OCI-LY7 (cell line): ENCODE results near the gene DPH1. TPM values are rescaled to one million over a fixed set of nuclear protein-coding genes. Genes with fewer than 3 reads are reported as not detected.
A peak's percentile ranks its signal among the peaks of the same experiment; 100 is the strongest.

Source experiments
- BruUV-seq: library from RNA; stranded (reverse); fragments of 400-500 nt; replicated peaks from 2 replicates; lab custom pipeline; 2021; lab: Mats Ljungman, UMichigan
- CTCF ChIA-PET: fragments of 300-600 bp; sonication (Branson Sonifier 250); formaldehyde crosslinking; loops from one replicate; lab custom pipeline; 2022; ENCODE audit warnings: antibody characterized with exemption; ENCODE audit not compliant: unreplicated experiment; lab: Charles Lee
- POLR2A ChIA-PET: fragments of 300-600 bp; sonication (Branson Sonifier 250); formaldehyde crosslinking; loops from one replicate; lab custom pipeline; 2022; ENCODE audit warnings: antibody characterized with exemption; lab: Charles Lee
- DNase-seq: peaks from one replicate; pipeline ENCODE4 v3.0.0-alpha.2; 2015; ENCODE audit warnings: low spot score
- H2AFZ ChIP-seq: fragments of 200-600 bp; sonication (generic), shearing (Covaris generic); 2 replicates; pipeline ENCODE4 v1.6.1; 2014; ENCODE audit warnings: mild to moderate bottlenecking, antibody characterized with exemption, low read length, moderate library complexity
- H3K27ac ChIP-seq: fragments of 200-600 bp; sonication (generic); 2 replicates; pipeline ENCODE4 v1.5.1; 2014; ENCODE audit warnings: mixed run types, low read depth, mild to moderate bottlenecking, moderate library complexity, low read length, inconsistent platforms; ENCODE audit not compliant: poor library complexity, severe bottlenecking
- H3K36me3 ChIP-seq: fragments of 200-600 bp; sonication (generic); 2 replicates; pipeline ENCODE4 v1.6.1; 2014; ENCODE audit warnings: mild to moderate bottlenecking, antibody characterized with exemption, low read length, moderate library complexity, mixed read lengths; ENCODE audit not compliant: insufficient read depth
- H3K4me1 ChIP-seq: fragments of 200-600 bp; sonication (generic); 2 replicates; pipeline ENCODE4 v1.5.1; 2014; ENCODE audit warnings: mild to moderate bottlenecking, low read length; ENCODE audit not compliant: insufficient read depth, poor library complexity, severe bottlenecking
- H3K4me2 ChIP-seq: fragments of 200-600 bp; sonication (generic); 2 replicates; pipeline ENCODE4 v1.6.1; 2014; ENCODE audit warnings: mild to moderate bottlenecking, low read length
- H3K4me3 ChIP-seq: fragments of 200-600 bp; sonication (generic); 2 replicates; pipeline ENCODE4 v1.5.1; 2014; ENCODE audit warnings: mild to moderate bottlenecking, low read depth, low read length; ENCODE audit not compliant: poor library complexity, severe bottlenecking
- H3K79me2 ChIP-seq: fragments of 200-600 bp; sonication (generic); 2 replicates; pipeline ENCODE4 v1.6.1; 2016; ENCODE audit warnings: low read depth, mild to moderate bottlenecking, low read length, moderate library complexity, mixed read lengths; ENCODE audit not compliant: insufficient read depth
- H3K9me2 ChIP-seq: fragments of 200-600 bp; sonication (generic); 2 replicates; pipeline ENCODE4 v1.6.1; 2016; ENCODE audit warnings: mild to moderate bottlenecking, low read length, mixed read lengths; ENCODE audit not compliant: insufficient read depth
- H3K9me3 ChIP-seq: fragments of 200-600 bp; sonication (generic); 2 replicates; pipeline ENCODE4 v1.6.1; 2014; ENCODE audit warnings: mild to moderate bottlenecking, mixed run types, low read length, mixed read lengths
- H4K20me1 ChIP-seq: fragments of 200-600 bp; sonication (generic); 2 replicates; pipeline ENCODE4 v1.6.1; 2014; ENCODE audit warnings: mild to moderate bottlenecking, antibody characterized with exemption, low read length, moderate library complexity, mixed read lengths; ENCODE audit not compliant: insufficient read depth
- EZH2phosphoT487 ChIP-seq: fragments of 200-600 bp; sonication (generic); IDR thresholded peaks from 2 replicates; pipeline ENCODE4 v1.6.1; 2018; ENCODE audit warnings: low read depth, borderline replicate concordance, mild to moderate bottlenecking, mixed run types, antibody characterized with exemption, low read length, moderate library complexity, mixed read lengths
- intact Hi-C: fragments of 100-400 bp; cut with micrococcal nuclease; formaldehyde crosslinking; loops from one replicate; pipeline ENCODE4 v1.10.0; 2022; ENCODE audit not compliant: unreplicated experiment
- total RNA-seq, 2 experiments: library from RNA; depleted of rRNA in 1 of 2; stranded (reverse); fragments of >200 nt in 1 of 2; shearing (Covaris generic) in 1 of 2; gene quantifications; 2 replicates each; pipeline ENCODE4 v1.2.3, GENCODE V29; 2014 to 2022
- TF ChIP-seq, protein P1 (sequence below): fragments of 200-600 bp; sonication (generic); conservative IDR thresholded peaks from 2 replicates; pipeline ENCODE4 v1.5.1; 2014; ENCODE audit warnings: mild to moderate bottlenecking, antibody characterized with exemption, low read length, moderate library complexity, mixed read lengths

DPH1 gene
- total RNA-seq, 2 experiments from 2014 or later: 26.5 to 35.1 TPM

DNA sequence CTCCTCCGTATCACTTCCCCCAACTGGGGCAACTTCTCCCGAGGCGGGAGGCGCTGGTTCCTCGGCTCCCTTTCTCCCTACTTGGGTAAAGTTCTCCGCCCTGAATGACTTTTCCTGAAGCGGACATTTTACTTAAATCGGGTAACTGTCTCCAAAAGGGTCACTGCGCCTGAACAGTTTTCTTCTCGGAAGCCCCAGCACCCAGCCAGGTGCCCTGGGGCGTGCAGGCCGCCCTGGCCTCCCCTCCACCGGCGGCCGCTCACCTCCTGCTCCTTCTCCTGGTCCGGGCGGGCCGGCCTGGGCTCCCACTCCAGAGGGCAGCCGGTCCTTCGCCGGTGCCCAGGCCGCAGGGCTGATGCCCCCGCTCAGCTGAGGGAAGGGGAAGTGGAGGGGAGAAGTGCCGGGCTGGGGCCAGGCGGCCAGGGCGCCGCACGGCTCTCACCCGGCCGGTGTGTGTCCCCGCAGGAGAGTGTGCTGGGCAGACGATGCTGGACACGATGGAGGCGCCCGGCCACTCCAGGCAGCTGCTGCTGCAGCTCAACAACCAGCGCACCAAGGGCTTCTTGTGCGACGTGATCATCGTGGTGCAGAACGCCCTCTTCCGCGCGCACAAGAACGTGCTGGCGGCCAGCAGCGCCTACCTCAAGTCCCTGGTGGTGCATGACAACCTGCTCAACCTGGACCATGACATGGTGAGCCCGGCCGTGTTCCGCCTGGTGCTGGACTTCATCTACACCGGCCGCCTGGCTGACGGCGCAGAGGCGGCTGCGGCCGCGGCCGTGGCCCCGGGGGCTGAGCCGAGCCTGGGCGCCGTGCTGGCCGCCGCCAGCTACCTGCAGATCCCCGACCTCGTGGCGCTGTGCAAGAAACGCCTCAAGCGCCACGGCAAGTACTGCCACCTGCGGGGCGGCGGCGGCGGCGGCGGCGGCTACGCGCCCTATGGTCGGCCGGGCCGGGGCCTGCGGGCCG lies 26.5 kb downstream of the DPH1 start:
- Histone ChIP-seq H3K27ac (no peak overlapping the region), H3K4me3 (no peak overlapping the region), H3K9me3 (no peaks in the 10 kb centered on the region), H3K9me2 (no peaks in the 10 kb centered on the region), H2AFZ (no peak overlapping the region), H3K4me1 (peaks cover 34% of the 10 kb centered on the region), H4K20me1 (no peaks in the 10 kb centered on the region), H3K36me3 (no peaks in the 10 kb centered on the region), H3K4me2 (peak overlapping the region; percentile 38; the same call in 1 of the 2 replicates), H3K79me2 (no peaks in the 10 kb centered on the region)
- DNase-seq: no peak
- intact Hi-C loops: no loop called here
- BruUV-seq: no TSS peak
- CTCF ChIA-PET: interaction anchor here (2.0 kb wide), 1 partner anchor 188 kb away, joined by 9 read pairs; no protein-coding TSS in a partner anchor
- TF ChIP-seq, protein P1, sequence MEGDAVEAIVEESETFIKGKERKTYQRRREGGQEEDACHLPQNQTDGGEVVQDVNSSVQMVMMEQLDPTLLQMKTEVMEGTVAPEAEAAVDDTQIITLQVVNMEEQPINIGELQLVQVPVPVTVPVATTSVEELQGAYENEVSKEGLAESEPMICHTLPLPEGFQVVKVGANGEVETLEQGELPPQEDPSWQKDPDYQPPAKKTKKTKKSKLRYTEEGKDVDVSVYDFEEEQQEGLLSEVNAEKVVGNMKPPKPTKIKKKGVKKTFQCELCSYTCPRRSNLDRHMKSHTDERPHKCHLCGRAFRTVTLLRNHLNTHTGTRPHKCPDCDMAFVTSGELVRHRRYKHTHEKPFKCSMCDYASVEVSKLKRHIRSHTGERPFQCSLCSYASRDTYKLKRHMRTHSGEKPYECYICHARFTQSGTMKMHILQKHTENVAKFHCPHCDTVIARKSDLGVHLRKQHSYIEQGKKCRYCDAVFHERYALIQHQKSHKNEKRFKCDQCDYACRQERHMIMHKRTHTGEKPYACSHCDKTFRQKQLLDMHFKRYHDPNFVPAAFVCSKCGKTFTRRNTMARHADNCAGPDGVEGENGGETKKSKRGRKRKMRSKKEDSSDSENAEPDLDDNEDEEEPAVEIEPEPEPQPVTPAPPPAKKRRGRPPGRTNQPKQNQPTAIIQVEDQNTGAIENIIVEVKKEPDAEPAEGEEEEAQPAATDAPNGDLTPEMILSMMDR: no peak
- POLR2A ChIA-PET: no interaction called here

DNA sequence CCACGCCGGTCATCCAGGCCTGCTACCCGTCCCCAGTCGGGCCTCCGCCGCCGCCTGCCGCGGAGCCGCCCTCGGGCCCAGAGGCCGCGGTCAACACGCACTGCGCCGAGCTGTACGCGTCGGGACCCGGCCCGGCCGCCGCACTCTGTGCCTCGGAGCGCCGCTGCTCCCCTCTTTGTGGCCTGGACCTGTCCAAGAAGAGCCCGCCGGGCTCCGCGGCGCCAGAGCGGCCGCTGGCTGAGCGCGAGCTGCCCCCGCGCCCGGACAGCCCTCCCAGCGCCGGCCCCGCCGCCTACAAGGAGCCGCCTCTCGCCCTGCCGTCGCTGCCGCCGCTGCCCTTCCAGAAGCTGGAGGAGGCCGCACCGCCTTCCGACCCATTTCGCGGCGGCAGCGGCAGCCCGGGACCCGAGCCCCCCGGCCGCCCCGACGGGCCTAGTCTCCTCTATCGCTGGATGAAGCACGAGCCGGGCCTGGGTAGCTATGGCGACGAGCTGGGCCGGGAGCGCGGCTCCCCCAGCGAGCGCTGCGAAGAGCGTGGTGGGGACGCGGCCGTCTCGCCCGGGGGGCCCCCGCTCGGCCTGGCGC lies 27.3 kb downstream of the DPH1 start:
- H3K4me2 ChIP-seq: no peak overlapping the region

More for the DNA sequence above, 27.3 kb downstream of the DPH1 start:
- ChIA-PET POLR2A (no interaction called here), CTCF (no interaction called here)
- DNase-seq: no peak
- Histone ChIP-seq H3K79me2 (no peaks in the 10 kb centered on the region), H4K20me1 (no peaks in the 10 kb centered on the region), H3K4me1 (peaks cover 34% of the 10 kb centered on the region), H3K36me3 (no peaks in the 10 kb centered on the region), H3K9me2 (no peaks in the 10 kb centered on the region), H3K9me3 (no peaks in the 10 kb centered on the region), H2AFZ (no peak overlapping the region), H3K4me3 (no peak overlapping the region), H3K27ac (no peak overlapping the region)
- intact Hi-C loops: no loop called here
- no TSS peak for BruUV-seq
- TF ChIP-seq, protein P1: no peak
- no peak for TF ChIP-seq EZH2phosphoT487
